HEK293 (cell line): ENCODE results near the gene PTPRN2.

Experiments used
- CTCF ChIA-PET: fragments of 350-600 bp; formaldehyde crosslinking; extraction: SDS; loops from one replicate; lab custom pipeline; 2021; ENCODE audit warnings: antibody characterized with exemption; lab: Yijun Ruan, JAX
- POLR2A ChIA-PET: fragments of 300-600 bp; formaldehyde crosslinking; extraction: SDS; loops from one replicate; lab custom pipeline; 2020; ENCODE audit warnings: antibody characterized with exemption, inconsistent platforms; lab: Yijun Ruan, JAX
- H3K27ac ChIP-seq: fragments of 200-500 bp; sonication (Bioruptor generic); 2 replicates; pipeline ENCODE4 v1.5.1; 2014; ENCODE audit warnings: low read depth, low read length, control low read depth, inconsistent platforms; ENCODE audit errors: extremely low read depth
- H3K36me3 ChIP-seq, 2 experiments: fragments of 200-500 bp in 1 of 2; sonication (Bioruptor generic) in 1 of 2; 1 replicate in 1 of 2; 2 replicates in 1 of 2; pipeline ENCODE4 v1.5.1; 2014 to 2017; ENCODE audit warnings: inconsistent platforms in 2 of 2, low read length in 2 of 2; ENCODE audit not compliant: control insufficient read depth in 2 of 2, insufficient read depth in 1 of 2
- H3K4me1 ChIP-seq: fragments of 200-500 bp; sonication (Bioruptor generic); 2 replicates; pipeline ENCODE4 v1.5.1; 2014; ENCODE audit warnings: mild to moderate bottlenecking, low read length, inconsistent platforms; ENCODE audit not compliant: control insufficient read depth, insufficient read depth
- H3K4me3 ChIP-seq: 2 replicates; pipeline ENCODE4 v1.5.1; 2011; ENCODE audit warnings: low read depth, mild to moderate bottlenecking, control low read depth, low read length, moderate library complexity
- H3K9me3 ChIP-seq: fragments of 200-500 bp; sonication (Bioruptor generic); 2 replicates; pipeline ENCODE4 v1.5.1; 2014; ENCODE audit warnings: low read depth, low read length, inconsistent platforms; ENCODE audit not compliant: control insufficient read depth, insufficient read depth
- GLI2 ChIP-seq: fragments of 450-650 bp; formaldehyde crosslinking; IDR thresholded peaks from 2 replicates; pipeline ENCODE4; 2017; ENCODE audit warnings: missing biosample characterization, missing genetic modification characterization, low read depth, borderline replicate concordance
- KLF8 ChIP-seq: fragments of 450-650 bp; formaldehyde crosslinking; IDR thresholded peaks from 2 replicates; pipeline ENCODE4 v1.5.1; 2016; ENCODE audit warnings: missing biosample characterization, missing genetic modification characterization
- PRDM6 ChIP-seq: fragments of 450-650 bp; formaldehyde crosslinking; IDR thresholded peaks from 2 replicates; pipeline ENCODE4 v1.5.1; 2017; ENCODE audit warnings: missing biosample characterization, missing genetic modification characterization
- ZBTB11 ChIP-seq: fragments of 450-650 bp; formaldehyde crosslinking; conservative IDR thresholded peaks from 2 replicates; pipeline ENCODE4 v1.5.1; 2016; ENCODE audit warnings: low read depth, missing biosample characterization, missing genetic modification characterization
- ZNF140 ChIP-seq: fragments of 450-650 bp; formaldehyde crosslinking; IDR thresholded peaks from 2 replicates; pipeline ENCODE4 v1.5.1; 2016; ENCODE audit warnings: missing biosample characterization, missing genetic modification characterization
- ZNF155 ChIP-seq: fragments of 450-650 bp; formaldehyde crosslinking; IDR thresholded peaks from 2 replicates; pipeline ENCODE4 v1.5.1; 2016; ENCODE audit warnings: missing biosample characterization, missing genetic modification characterization
- ZNF350 ChIP-seq: fragments of 450-650 bp; formaldehyde crosslinking; IDR thresholded peaks from 2 replicates; pipeline ENCODE4 v1.5.0; 2017; ENCODE audit warnings: missing biosample characterization, mild to moderate bottlenecking, missing genetic modification characterization
- ZNF433 ChIP-seq: fragments of 450-650 bp; formaldehyde crosslinking; IDR thresholded peaks from 2 replicates; pipeline ENCODE4 v1.5.1; 2016; ENCODE audit warnings: missing biosample characterization, missing genetic modification characterization, low read depth
- ZNF518A ChIP-seq: fragments of 450-650 bp; formaldehyde crosslinking; conservative IDR thresholded peaks from 2 replicates; pipeline ENCODE4 v1.5.1; 2016; ENCODE audit warnings: low read depth, missing biosample characterization, missing genetic modification characterization
- ZNF692 ChIP-seq: fragments of 450-650 bp; formaldehyde crosslinking; IDR thresholded peaks from 2 replicates; pipeline ENCODE4 v1.5.1; 2016; ENCODE audit warnings: missing biosample characterization, missing genetic modification characterization
- ZNF704 ChIP-seq: fragments of 450-650 bp; formaldehyde crosslinking; IDR thresholded peaks from 2 replicates; pipeline ENCODE4 v1.5.1; 2016; ENCODE audit warnings: missing biosample characterization, missing genetic modification characterization
- ZNF830 ChIP-seq: fragments of 450-650 bp; IDR thresholded peaks from 2 replicates; pipeline ENCODE4 v1.5.0; 2018; ENCODE audit warnings: missing biosample characterization, missing genetic modification characterization, low read depth, mild to moderate bottlenecking, moderate library complexity
- ZSCAN30 ChIP-seq: fragments of 450-650 bp; IDR thresholded peaks from 2 replicates; pipeline ENCODE4 v1.5.1; 2018; ENCODE audit warnings: missing biosample characterization, mild to moderate bottlenecking, missing genetic modification characterization, moderate library complexity

PTPRN2 gene

GRCh38 chr7:157926521-157927150 is 661.0 kb downstream of the PTPRN2 start:
- Histone ChIP-seq H3K4me1 (no peaks in the 10 kb centered on the region), H3K27ac (no peak overlapping the region)
- CTCF ChIA-PET, result no interaction called here

More at GRCh38 chr7:157926521-157927150, 661.0 kb downstream of the PTPRN2 start:
- H3K9me3 ChIP-seq, result no peaks in the 10 kb centered on the region
- no peak overlapping the region for H3K4me3 ChIP-seq
- no peaks in the 10 kb centered on the region for H3K36me3 ChIP-seq
- POLR2A ChIA-PET, result no interaction called here
- TF ChIP-seq ZNF155 (no peak), ZNF830 (tag by site-specific recombination) (no peak), PRDM6 (tag by site-specific recombination) (no peak), GLI2 (tag by site-specific recombination) (no peak), KLF8 (no peak), ZNF692 (tag by site-specific recombination) (no peak), ZNF704 (tag by site-specific recombination) (no peak), ZNF350 (tag by site-specific recombination) (no peak), ZNF140 (tag by site-specific recombination) (no peak), ZBTB11 (tag by site-specific recombination) (no peak), ZNF518A (tag by site-specific recombination) (no peak), ZNF433 (tag by site-specific recombination) (no peak), ZSCAN30 (tag by site-specific recombination) (no peak)
